Measurements from ENCODE around the gene PARP9. TPM values are rescaled to one million over a fixed set of nuclear protein-coding genes. Genes with fewer than 3 reads are reported as not detected.

The PARP9 gene
- total RNA-seq, 1 donor from 2014 or later: 2.7 TPM

- Mint-ChIP-seq H3K4me3 (ENCODE audit: unreplicated experiment) (no peak overlapping the region), H3K27me3 (ENCODE audit: unreplicated experiment) (no peaks in the 10 kb centered on the region), H3K9me3 (ENCODE audit: unreplicated experiment) (no peaks in the 10 kb centered on the region), H3K4me1 (ENCODE audit: unreplicated experiment) (peaks cover 3% of the 10 kb centered on the region), H3K27ac (ENCODE audit: unreplicated experiment) (no peak overlapping the region), H3K36me3 (ENCODE audit: low read depth, unreplicated experiment) (no peaks in the 10 kb centered on the region)
- no peak for TF ChIP-seq CTCF (IDR thresholded peaks at IDR 0.05; ENCODE audit: unreplicated experiment)
- DNase-seq (ENCODE audit: low spot score): no peak
Observed at GRCh38 chr3:122606330-122606729, 42.2 kb upstream of the PARP9 start.

GRCh38 chr3:122603056-122603455 lies 39.0 kb upstream of the PARP9 start:
- DNase-seq (ENCODE audit: low spot score): no peak
- H3K27me3 Mint-ChIP-seq (ENCODE audit: unreplicated experiment): peaks cover 1% of the 10 kb centered on the region
- peaks cover 3% of the 10 kb centered on the region for H3K4me1 Mint-ChIP-seq (ENCODE audit: unreplicated experiment)
- no peaks in the 10 kb centered on the region for H3K9me3 Mint-ChIP-seq (ENCODE audit: unreplicated experiment)
- no peak for TF ChIP-seq CTCF (IDR thresholded peaks at IDR 0.05; ENCODE audit: unreplicated experiment)
- H3K4me3 Mint-ChIP-seq (ENCODE audit: unreplicated experiment): no peak overlapping the region
- H3K27ac Mint-ChIP-seq (ENCODE audit: unreplicated experiment): no peak overlapping the region
- H3K36me3 Mint-ChIP-seq (ENCODE audit: low read depth, unreplicated experiment): no peaks in the 10 kb centered on the region

GRCh38 chr3:122602011-122602710 lies 38.1 kb upstream of the PARP9 start:
- no peaks in the 10 kb centered on the region for H3K36me3 Mint-ChIP-seq (ENCODE audit: low read depth, unreplicated experiment)
- peaks cover 1% of the 10 kb centered on the region for H3K27me3 Mint-ChIP-seq (ENCODE audit: unreplicated experiment)
- no peak overlapping the region for H3K4me3 Mint-ChIP-seq (ENCODE audit: unreplicated experiment)

GRCh38 chr3:122598556-122598955 lies 34.5 kb upstream of the PARP9 start:
- no peak overlapping the region for H3K4me3 Mint-ChIP-seq (ENCODE audit: unreplicated experiment)
- no peaks in the 10 kb centered on the region for H3K36me3 Mint-ChIP-seq (ENCODE audit: low read depth, unreplicated experiment)
- H3K9me3 Mint-ChIP-seq (ENCODE audit: unreplicated experiment): no peaks in the 10 kb centered on the region
- TF ChIP-seq CTCF (IDR thresholded peaks at IDR 0.05; ENCODE audit: unreplicated experiment): no peak
- no peak overlapping the region for H3K27ac Mint-ChIP-seq (ENCODE audit: unreplicated experiment)
- H3K4me1 Mint-ChIP-seq (ENCODE audit: unreplicated experiment): no peaks in the 10 kb centered on the region
- no peak for DNase-seq (ENCODE audit: low spot score)
- H3K27me3 Mint-ChIP-seq (ENCODE audit: unreplicated experiment): peaks cover 1% of the 10 kb centered on the region

More at GRCh38 chr3:122602011-122602710, 38.1 kb upstream of the PARP9 start:
- Mint-ChIP-seq H3K4me1 (ENCODE audit: unreplicated experiment) (peaks cover 3% of the 10 kb centered on the region), H3K9me3 (ENCODE audit: unreplicated experiment) (no peaks in the 10 kb centered on the region), H3K27ac (ENCODE audit: unreplicated experiment) (no peak overlapping the region)
- DNase-seq (ENCODE audit: low spot score): no peak
- no peak for TF ChIP-seq CTCF (IDR thresholded peaks at IDR 0.05; ENCODE audit: unreplicated experiment)

GRCh38 chr3:122598151-122598550 lies 34.1 kb upstream of the PARP9 start:
- no peak for TF ChIP-seq CTCF (IDR thresholded peaks at IDR 0.05; ENCODE audit: unreplicated experiment)
- no peaks in the 10 kb centered on the region for H3K4me1 Mint-ChIP-seq (ENCODE audit: unreplicated experiment)
- H3K27ac Mint-ChIP-seq (ENCODE audit: unreplicated experiment): no peak overlapping the region
- no peak overlapping the region for H3K4me3 Mint-ChIP-seq (ENCODE audit: unreplicated experiment)
- no peak for DNase-seq (ENCODE audit: low spot score)
- H3K27me3 Mint-ChIP-seq (ENCODE audit: unreplicated experiment): peaks cover 1% of the 10 kb centered on the region
- H3K36me3 Mint-ChIP-seq (ENCODE audit: low read depth, unreplicated experiment): no peaks in the 10 kb centered on the region
- no peaks in the 10 kb centered on the region for H3K9me3 Mint-ChIP-seq (ENCODE audit: unreplicated experiment)

Measured in endothelial cell (in vitro differentiated cells).